Left lobe of liver (tissue), 2 donors: Measurements from ENCODE around the gene SEPTIN8. TPM values are rescaled to one million over a fixed set of nuclear protein-coding genes. Genes with fewer than 3 reads are reported as not detected.
A peak's percentile ranks its signal among the peaks of the same experiment; 100 is the strongest.
"Not testable (repeated sequence)": the region's sequence is repeated elsewhere in the genome, so short reads cannot be mapped to it uniquely, and the experiment has no call there.

Experiments
- ATAC-seq: fragments of 200-7000 bp; cut with Tn5 transposase; one replicate; pipeline ENCODE4 v1.9.1; 2020; ENCODE audit warnings: mild to moderate bottlenecking, moderate library complexity
- DNase-seq: peaks from one replicate; pipeline ENCODE4 v3.0.0-alpha.2; 2020; ENCODE audit warnings: low spot score
- total RNA-seq: library from RNA; stranded (reverse); gene quantifications from one replicate; pipeline ENCODE4 v1.2.1, GENCODE V29; 2021
- donor health status: DM: no; HTN: no; CAD: no; lungs with moderate emphysema.
- donor health status: DM: no; HTN: yes; CAD: no.

Gene SEPTIN8
- total RNA-seq, 1 donor from 2014 or later = 12.2 TPM

- DNase-seq (no peak), ATAC-seq (peak; percentile 34)
Observed at GRCh38 chr5:132813599-132814502, 36.8 kb upstream of the SEPTIN8 start.

- peak; percentile 76 for ATAC-seq
- no peak for DNase-seq
Observed at GRCh38 chr5:132812781-132813598, 36.0 kb upstream of the SEPTIN8 start, which contains the start of gene SOWAHA. TSS of gene SOWAHA (plus strand) at chr5:132813302. CDS start at chr5:132813622, 320 bp downstream.

- no peak for DNase-seq
- no peak for ATAC-seq
Observed at GRCh38 chr5:132812123-132812765, 35.2 kb upstream of the SEPTIN8 start.

GRCh38 chr5:132810605-132811004 lies 33.6 kb upstream of the SEPTIN8 start:
- no peak for ATAC-seq
- DNase-seq = no peak

- no peak for ATAC-seq
- DNase-seq = no peak
Observed at GRCh38 chr5:132808866-132809265, 31.8 kb upstream of the SEPTIN8 start.

- DNase-seq = no peak
- ATAC-seq = peak; percentile 46
Observed at GRCh38 chr5:132808448-132808847, 31.4 kb upstream of the SEPTIN8 start.

- peak; percentile 75 for DNase-seq
- ATAC-seq = peak; percentile 91
Observed at GRCh38 chr5:132807163-132807838, 30.3 kb upstream of the SEPTIN8 start.

- not testable (repeated sequence) for ATAC-seq, DNase-seq
Observed at GRCh38 chr5:132806804-132807162, 29.7 kb upstream of the SEPTIN8 start.

- ATAC-seq, DNase-seq: not testable (repeated sequence)
Observed at GRCh38 chr5:132805872-132806271, 28.8 kb upstream of the SEPTIN8 start.

- not testable (repeated sequence) for DNase-seq, ATAC-seq
Observed at GRCh38 chr5:132804219-132804618, 27.2 kb upstream of the SEPTIN8 start.

GRCh38 chr5:132802685-132803066 lies 25.6 kb upstream of the SEPTIN8 start:
- DNase-seq, ATAC-seq: not testable (repeated sequence)

- ATAC-seq (no peak), DNase-seq (no peak)
Observed at GRCh38 chr5:132802044-132802684, 25.1 kb upstream of the SEPTIN8 start.

- ATAC-seq = no peak
- DNase-seq = no peak
Observed at GRCh38 chr5:132800545-132800944, 23.5 kb upstream of the SEPTIN8 start.

GRCh38 chr5:132799392-132799791 lies 22.4 kb upstream of the SEPTIN8 start:
- ATAC-seq (no peak), DNase-seq (no peak)

- ATAC-seq = no peak
- no peak for DNase-seq
Observed at GRCh38 chr5:132797651-132798050, 20.6 kb upstream of the SEPTIN8 start.

GRCh38 chr5:132791026-132791425 lies 14.0 kb upstream of the SEPTIN8 start:
- DNase-seq = no peak
- ATAC-seq = no peak

- DNase-seq = peak; percentile 71
- ATAC-seq = peak; percentile 97
Observed at GRCh38 chr5:132790201-132790865, 13.3 kb upstream of the SEPTIN8 start.

- ATAC-seq (no peak), DNase-seq (no peak)
Observed at GRCh38 chr5:132788990-132789886, 12.2 kb upstream of the SEPTIN8 start.
